Lower leg skin (tissue), 4 donors: ENCODE results near the gene LYZL2. TPM values are rescaled to one million over a fixed set of nuclear protein-coding genes. Genes with fewer than 3 reads are reported as not detected.
"Not testable (repeated sequence)": the region's sequence is repeated elsewhere in the genome, so short reads cannot be mapped to it uniquely, and the experiment has no call there.

ENCODE experiments used
- DNase-seq, 2 donors: peaks; one replicate each; pipeline ENCODE4 v3.0.0-alpha.2; 2019; ENCODE audit warnings: low spot score in 2 of 2
- H3K4me3 ChIP-seq: fragments of 200-600 bp; sonication (generic); 2 replicates; pipeline ENCODE4 v1.5.1; 2017; ENCODE audit warnings: mild to moderate bottlenecking, low read depth; ENCODE audit not compliant: poor library complexity, severe bottlenecking
- CTCF ChIP-seq, 3 donors: fragments of 450-650 bp; IDR thresholded peaks; one replicate each; pipeline ENCODE4 v1.5.1; 2016; ENCODE audit warnings: antibody characterized with exemption in 3 of 3, mild to moderate bottlenecking in 3 of 3, moderate library complexity in 2 of 3
- POLR2A ChIP-seq, 2 donors: fragments of 450-650 bp; IDR thresholded peaks; one replicate each; pipeline ENCODE4 v1.6.1; 2016 to 2017; ENCODE audit warnings: antibody characterized with exemption in 2 of 2, mild to moderate bottlenecking in 1 of 2, moderate library complexity in 1 of 2
- WGBS, 2 donors: methylation state at CpG; one replicate each; pipeline ENCODE4 v1.1.5; 2018; 5-methylcytosine and 5-hydroxymethylcytosine counted together
- intact Hi-C: fragments of 100-400 bp; cut with DNase I; formaldehyde crosslinking; loops from one replicate; pipeline ENCODE4 v1.15.0; 2023; ENCODE audit warnings: low total_unique reads
- total RNA-seq, 4 donors: library from RNA; depleted of rRNA; stranded (reverse); fragments of >200 nt; gene quantifications; one replicate each; pipeline ENCODE4 v1.1.0, GENCODE V29; 2016

The LYZL2 gene
- total RNA-seq, result not detected

GRCh38 chr10:30629653-30630052, at the start of gene LYZL2:
TSS of gene LYZL2 (minus strand) at chr10:30629753. CDS start at chr10:30626915, 2,838 bp downstream.
- TF ChIP-seq POLR2A (IDR thresholded peaks at IDR 0.05), result no peak
- no peak for TF ChIP-seq CTCF (IDR thresholded peaks at IDR 0.05)
- 67 to 72% methylated on average over 6 of the region's 6 CpGs for WGBS, 2 donors
- no peak within 1 kb of the TSS for H3K4me3 ChIP-seq
- no peak for DNase-seq
- intact Hi-C loops, result no loop called here

- WGBS, 2 donors, result 83 to 85% methylated on average over 5 to 6 of the region's 7 CpGs
- intact Hi-C loops, H3K4me3 ChIP-seq, DNase-seq: not testable (repeated sequence)
Measured at GRCh38 chr10:30677616-30678015, 48.1 kb upstream of the LYZL2 start.

GRCh38 chr10:30677146-30677545, 47.6 kb upstream of the LYZL2 start:
- H3K4me3 ChIP-seq, DNase-seq, intact Hi-C loops: not testable (repeated sequence)
- 60 to 77% methylated on average over 3 of the region's 3 CpGs for WGBS, 2 donors

DNA sequence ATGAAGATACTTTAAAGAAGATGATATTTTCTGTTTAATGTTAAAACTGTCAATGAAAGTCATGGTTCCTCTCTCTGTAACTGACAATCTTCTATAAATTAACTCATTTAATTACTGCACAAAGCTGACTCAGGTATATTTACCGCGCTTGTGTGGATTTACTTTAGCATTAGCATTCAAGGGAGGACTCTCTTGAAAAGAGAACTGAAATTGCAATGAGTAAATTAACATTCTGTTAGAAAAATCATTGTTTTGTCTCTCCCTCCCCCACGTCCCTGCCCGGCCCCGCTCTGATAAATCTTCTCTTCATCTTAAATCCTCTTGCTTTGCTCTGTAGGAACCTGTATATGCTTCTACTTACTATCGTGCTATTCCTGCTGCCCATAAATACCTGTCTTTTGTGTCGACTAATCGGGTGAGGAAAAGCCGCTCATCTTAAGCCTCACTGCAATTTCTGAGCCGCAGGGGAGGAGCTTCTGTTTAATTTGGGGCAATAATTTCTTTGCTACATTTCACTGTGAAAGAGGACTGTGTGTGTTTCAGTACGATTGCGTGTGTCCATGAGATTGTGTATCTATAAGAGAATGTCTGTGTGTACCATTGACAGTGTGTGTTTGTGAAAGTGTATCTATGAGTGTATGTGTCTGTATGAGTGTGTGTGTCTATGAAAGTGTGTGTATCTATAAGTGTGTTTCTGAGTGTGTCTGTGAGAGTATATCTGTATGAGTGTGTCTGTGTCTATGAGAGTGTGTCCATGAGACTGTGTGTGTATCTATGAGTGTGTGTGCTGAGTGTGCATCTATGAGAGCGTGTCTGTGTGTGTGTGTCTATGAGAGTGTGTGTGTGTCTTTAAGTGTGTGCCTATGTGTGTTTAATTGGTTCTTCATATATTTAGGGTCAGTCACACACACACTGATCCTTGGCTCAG, 46.5 kb upstream of the LYZL2 start:
- no peak for TF ChIP-seq CTCF (IDR thresholded peaks at IDR 0.05)
- no peak for TF ChIP-seq POLR2A (IDR thresholded peaks at IDR 0.05)
- WGBS, 2 donors, result 67 to 70% methylated on average over 13 of the region's 13 CpGs
- H3K4me3 ChIP-seq, result no peak overlapping the region
- no peak for DNase-seq
- intact Hi-C loops, result no loop called here

DNA sequence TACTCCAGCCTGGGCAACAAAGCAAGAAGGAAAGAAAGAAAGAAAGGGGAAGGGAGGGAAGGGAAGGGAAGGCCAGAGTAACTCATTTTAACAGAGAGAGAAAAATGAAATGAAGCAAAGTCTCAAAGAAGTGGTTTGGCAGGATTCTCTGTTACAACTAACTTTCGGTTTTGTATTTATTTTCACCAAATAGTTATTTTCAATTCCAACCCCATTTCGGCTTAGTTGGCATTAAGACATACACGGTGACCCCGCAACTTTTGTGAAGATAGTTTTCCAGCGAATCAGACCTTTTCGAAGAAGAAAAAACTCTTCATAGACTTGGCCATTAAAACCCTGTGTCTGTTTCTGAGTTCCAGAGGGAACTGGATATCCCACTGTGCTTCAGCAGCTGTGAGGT, 45.2 kb upstream of the LYZL2 start:
- TF ChIP-seq CTCF (IDR thresholded peaks at IDR 0.05) (no peak), POLR2A (IDR thresholded peaks at IDR 0.05) (no peak)
- WGBS, 2 donors, result 81 to 85% methylated on average over 6 of the region's 6 CpGs
- no peak overlapping the region for H3K4me3 ChIP-seq
- no peak for DNase-seq
- intact Hi-C loops, result no loop called here

DNA sequence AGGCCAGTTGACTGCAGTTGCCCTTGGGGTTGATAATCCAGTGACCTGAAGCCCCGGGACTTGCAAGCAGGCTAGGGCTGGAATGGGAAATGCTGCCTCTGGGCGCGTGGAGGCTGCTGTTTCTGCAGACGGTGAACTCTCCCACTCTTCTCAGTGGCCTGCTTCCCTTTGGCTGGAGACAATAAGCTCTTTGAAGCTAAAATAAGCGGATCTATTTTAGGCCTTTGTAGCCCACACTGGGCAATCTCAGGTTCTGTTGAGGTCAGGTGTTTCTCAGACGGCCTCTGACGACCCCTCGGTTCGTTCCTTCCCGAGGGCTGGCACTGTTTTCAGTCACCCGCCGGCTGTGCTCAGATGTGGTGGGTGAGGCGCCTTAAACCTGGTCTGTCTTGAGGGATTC, 43.7 kb upstream of the LYZL2 start:
- H3K4me3 ChIP-seq, intact Hi-C loops, DNase-seq: not testable (repeated sequence)
- WGBS, 2 donors, result no CpG with 5 or more reads among the region's 13 CpGs

- WGBS, 2 donors, result 90 to 91% methylated on average over 4 of the region's 4 CpGs
- intact Hi-C loops, result not testable (repeated sequence)
Measured at GRCh38 chr10:30672338-30672737, 42.8 kb upstream of the LYZL2 start.

More at GRCh38 chr10:30672338-30672737, 42.8 kb upstream of the LYZL2 start:
- DNase-seq, H3K4me3 ChIP-seq: not testable (repeated sequence)
